A673 (cell line): ENCODE measurements around the gene FSIP1.

Source experiments
- CTCF ChIP-seq: fragments of 300-800, 200-600 bp; sonication (generic); conservative IDR thresholded peaks from 2 replicates; pipeline ENCODE4 v1.5.1; 2017; ENCODE audit warnings: low read depth, mild to moderate bottlenecking, antibody characterized with exemption, low read length, moderate library complexity, mixed read lengths
- EZH2 ChIP-seq: fragments of 200-600 bp; sonication (generic); IDR thresholded peaks from 2 replicates; pipeline ENCODE4 v1.6.1; 2017; ENCODE audit warnings: borderline replicate concordance, low read depth, mild to moderate bottlenecking, mixed read lengths, antibody characterized with exemption, low read length; ENCODE audit not compliant: poor library complexity, severe bottlenecking

GRCh38 chr15:39589815-39590644, 192.6 kb downstream of the FSIP1 start:
- TF ChIP-seq EZH2: no peak
- TF ChIP-seq CTCF: no peak
